ENCODE measurements around the gene PTPN20.
"Not testable (repeated sequence)": the region's sequence is repeated elsewhere in the genome, so short reads cannot be mapped to it uniquely, and the experiment has no call there.

DNA sequence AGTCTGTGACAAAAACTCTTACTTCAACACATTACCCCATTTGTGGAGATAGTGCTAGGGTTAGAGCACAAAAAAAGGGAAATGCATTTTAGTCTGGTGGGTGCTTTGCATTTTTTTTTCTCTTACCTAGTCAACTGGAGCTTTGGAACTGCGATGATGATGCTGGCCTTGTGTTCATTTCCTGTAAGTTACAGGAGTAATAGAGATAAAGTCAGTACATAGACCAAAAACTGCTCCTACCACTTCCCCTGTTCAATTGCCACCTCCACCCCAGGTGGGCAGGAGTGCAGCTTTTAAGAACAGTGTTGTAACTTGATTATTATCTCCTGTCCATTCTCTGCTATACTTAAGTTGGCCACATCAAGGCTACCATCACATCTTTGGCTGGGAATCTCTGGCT lies 29.9 kb downstream of the PTPN20 start:
- TF ChIP-seq, protein P1, sequence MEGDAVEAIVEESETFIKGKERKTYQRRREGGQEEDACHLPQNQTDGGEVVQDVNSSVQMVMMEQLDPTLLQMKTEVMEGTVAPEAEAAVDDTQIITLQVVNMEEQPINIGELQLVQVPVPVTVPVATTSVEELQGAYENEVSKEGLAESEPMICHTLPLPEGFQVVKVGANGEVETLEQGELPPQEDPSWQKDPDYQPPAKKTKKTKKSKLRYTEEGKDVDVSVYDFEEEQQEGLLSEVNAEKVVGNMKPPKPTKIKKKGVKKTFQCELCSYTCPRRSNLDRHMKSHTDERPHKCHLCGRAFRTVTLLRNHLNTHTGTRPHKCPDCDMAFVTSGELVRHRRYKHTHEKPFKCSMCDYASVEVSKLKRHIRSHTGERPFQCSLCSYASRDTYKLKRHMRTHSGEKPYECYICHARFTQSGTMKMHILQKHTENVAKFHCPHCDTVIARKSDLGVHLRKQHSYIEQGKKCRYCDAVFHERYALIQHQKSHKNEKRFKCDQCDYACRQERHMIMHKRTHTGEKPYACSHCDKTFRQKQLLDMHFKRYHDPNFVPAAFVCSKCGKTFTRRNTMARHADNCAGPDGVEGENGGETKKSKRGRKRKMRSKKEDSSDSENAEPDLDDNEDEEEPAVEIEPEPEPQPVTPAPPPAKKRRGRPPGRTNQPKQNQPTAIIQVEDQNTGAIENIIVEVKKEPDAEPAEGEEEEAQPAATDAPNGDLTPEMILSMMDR (IDR thresholded peaks at IDR 0.05) = not testable (repeated sequence)
- TF ChIP-seq, protein P2, sequence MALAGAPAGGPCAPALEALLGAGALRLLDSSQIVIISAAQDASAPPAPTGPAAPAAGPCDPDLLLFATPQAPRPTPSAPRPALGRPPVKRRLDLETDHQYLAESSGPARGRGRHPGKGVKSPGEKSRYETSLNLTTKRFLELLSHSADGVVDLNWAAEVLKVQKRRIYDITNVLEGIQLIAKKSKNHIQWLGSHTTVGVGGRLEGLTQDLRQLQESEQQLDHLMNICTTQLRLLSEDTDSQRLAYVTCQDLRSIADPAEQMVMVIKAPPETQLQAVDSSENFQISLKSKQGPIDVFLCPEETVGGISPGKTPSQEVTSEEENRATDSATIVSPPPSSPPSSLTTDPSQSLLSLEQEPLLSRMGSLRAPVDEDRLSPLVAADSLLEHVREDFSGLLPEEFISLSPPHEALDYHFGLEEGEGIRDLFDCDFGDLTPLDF (CRISPR knock-in tag; IDR thresholded peaks at IDR 0.05) = not testable (repeated sequence)
- TF ChIP-seq ELF4 (CRISPR knock-in tag; IDR thresholded peaks at IDR 0.05; ENCODE audit: low read depth) = not testable (repeated sequence)

All from WTC11 (cell line).